Measurements from ENCODE around the gene FOXRED1.

DNA sequence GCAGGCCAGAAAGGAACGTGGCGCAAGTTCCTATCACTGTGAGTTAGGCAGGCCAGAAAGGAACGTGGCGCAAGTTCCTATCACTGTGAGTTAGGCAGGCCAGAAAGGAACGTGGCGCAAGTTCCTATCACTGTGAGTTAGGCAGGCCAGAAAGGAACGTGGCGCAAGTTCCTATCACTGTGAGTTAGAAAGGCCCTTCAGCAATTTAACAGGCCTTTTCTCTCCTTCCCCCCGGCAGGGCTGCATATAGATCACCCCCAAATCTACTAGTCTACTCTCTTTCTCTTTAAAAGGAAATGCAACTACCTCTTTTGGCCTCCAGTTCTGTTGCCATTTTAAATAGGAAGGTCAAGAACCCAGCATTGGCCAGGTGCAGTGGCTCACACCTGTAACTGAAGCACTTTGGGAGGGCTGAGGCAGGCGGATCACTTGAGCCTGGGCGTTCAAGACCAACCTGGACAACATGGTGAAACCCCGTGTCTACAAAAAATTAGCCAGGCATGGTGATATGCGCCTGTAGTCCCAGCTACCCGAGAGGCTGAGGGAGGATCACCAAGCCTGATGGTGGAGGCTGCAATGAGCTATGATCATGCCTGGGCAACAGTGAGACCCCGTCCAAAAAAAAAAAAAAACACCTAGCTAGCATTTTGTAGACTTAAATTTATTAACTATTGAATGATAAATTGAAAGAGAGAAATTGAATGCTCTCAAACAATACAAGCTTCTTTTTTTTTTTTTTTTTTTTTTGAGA is 42.4 kb upstream of the FOXRED1 start:
- TF ChIP-seq POLR2A (IDR thresholded peaks at IDR 0.05; ENCODE audit: low read depth, low read length) (no peak), TAF1 (IDR thresholded peaks at IDR 0.05; ENCODE audit: borderline replicate concordance, low read depth, low read length) (no peak)
